Testis (tissue), 2 donors: Measurements from ENCODE around the gene SEC22A.

Experiments used
- POLR2A ChIP-seq: fragments of 450-650 bp; IDR thresholded peaks from one replicate; pipeline ENCODE4 v1.6.1; 2017; ENCODE audit warnings: antibody characterized with exemption, mild to moderate bottlenecking, moderate library complexity
- TF ChIP-seq, protein P1 (sequence below), 3 experiments: fragments of 450-650 bp in 2 of 3; fragments of 200-600 bp in 1 of 3; sonication (generic) in 1 of 3; IDR thresholded peaks; one replicate each; pipeline ENCODE4 v1.5.1; 2016 to 2019; ENCODE audit warnings: antibody characterized with exemption in 3 of 3, mild to moderate bottlenecking in 2 of 3, moderate library complexity in 1 of 3

DNA sequence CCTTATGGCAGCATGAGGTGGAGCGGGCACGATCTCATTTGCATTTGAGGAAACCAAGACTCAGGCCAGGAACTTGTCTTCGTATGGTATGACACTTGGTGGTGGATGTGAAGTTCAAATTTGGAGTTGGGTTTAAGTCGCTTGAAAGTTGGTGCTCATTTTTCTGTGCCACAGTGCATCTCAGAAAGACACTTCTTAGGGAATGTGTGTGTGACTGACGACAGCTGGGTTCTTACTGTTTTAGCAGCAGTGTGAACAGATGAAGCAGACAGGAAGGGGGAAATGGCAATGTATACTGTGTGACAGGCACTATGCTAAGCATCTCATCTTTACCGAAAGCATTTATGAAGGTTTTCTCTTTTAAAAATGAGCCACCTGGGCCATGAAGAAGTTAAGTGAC is 75.4 kb downstream of the SEC22A start:
- TF ChIP-seq, protein P1, sequence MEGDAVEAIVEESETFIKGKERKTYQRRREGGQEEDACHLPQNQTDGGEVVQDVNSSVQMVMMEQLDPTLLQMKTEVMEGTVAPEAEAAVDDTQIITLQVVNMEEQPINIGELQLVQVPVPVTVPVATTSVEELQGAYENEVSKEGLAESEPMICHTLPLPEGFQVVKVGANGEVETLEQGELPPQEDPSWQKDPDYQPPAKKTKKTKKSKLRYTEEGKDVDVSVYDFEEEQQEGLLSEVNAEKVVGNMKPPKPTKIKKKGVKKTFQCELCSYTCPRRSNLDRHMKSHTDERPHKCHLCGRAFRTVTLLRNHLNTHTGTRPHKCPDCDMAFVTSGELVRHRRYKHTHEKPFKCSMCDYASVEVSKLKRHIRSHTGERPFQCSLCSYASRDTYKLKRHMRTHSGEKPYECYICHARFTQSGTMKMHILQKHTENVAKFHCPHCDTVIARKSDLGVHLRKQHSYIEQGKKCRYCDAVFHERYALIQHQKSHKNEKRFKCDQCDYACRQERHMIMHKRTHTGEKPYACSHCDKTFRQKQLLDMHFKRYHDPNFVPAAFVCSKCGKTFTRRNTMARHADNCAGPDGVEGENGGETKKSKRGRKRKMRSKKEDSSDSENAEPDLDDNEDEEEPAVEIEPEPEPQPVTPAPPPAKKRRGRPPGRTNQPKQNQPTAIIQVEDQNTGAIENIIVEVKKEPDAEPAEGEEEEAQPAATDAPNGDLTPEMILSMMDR (IDR thresholded peaks at IDR 0.05): no peak
- no peak for TF ChIP-seq POLR2A
